ENCODE measurements around the gene FBXL20.

DNA sequence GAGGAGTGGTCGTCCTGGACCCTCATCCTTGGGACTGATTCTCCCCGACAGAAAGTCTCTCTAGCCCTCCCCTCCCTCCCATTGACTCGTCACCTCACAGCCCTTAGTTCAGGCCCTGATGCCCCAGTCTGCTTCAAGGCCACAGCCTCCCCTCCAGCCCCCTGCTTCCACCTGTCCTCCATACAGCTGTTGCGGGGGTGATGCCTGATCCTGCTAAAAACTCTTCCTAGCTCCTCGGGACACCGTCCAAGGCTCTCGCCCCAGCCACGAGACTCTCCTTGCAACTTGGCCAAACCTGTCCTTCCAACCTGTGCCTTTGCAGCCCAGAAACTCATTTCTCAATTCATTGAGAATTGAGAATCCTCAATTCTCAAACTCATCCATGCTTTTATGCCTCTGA is 182.5 kb downstream of the FBXL20 start:
- no peak for TF ChIP-seq POLR2A (IDR thresholded peaks at IDR 0.05)
- TF ChIP-seq, protein P1, sequence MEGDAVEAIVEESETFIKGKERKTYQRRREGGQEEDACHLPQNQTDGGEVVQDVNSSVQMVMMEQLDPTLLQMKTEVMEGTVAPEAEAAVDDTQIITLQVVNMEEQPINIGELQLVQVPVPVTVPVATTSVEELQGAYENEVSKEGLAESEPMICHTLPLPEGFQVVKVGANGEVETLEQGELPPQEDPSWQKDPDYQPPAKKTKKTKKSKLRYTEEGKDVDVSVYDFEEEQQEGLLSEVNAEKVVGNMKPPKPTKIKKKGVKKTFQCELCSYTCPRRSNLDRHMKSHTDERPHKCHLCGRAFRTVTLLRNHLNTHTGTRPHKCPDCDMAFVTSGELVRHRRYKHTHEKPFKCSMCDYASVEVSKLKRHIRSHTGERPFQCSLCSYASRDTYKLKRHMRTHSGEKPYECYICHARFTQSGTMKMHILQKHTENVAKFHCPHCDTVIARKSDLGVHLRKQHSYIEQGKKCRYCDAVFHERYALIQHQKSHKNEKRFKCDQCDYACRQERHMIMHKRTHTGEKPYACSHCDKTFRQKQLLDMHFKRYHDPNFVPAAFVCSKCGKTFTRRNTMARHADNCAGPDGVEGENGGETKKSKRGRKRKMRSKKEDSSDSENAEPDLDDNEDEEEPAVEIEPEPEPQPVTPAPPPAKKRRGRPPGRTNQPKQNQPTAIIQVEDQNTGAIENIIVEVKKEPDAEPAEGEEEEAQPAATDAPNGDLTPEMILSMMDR (IDR thresholded peaks at IDR 0.05), result no peak
- TF ChIP-seq POLR2AphosphoS5 (IDR thresholded peaks at IDR 0.05), result no peak

Measured in prostate gland (tissue), 2 donors.